K562 (cell line): ENCODE measurements around the gene SOHLH2. TPM values are rescaled to one million over a fixed set of nuclear protein-coding genes. Genes with fewer than 3 reads are reported as not detected.

Source experiments
- CEBPB ChIP-seq: fragments of 450-650 bp; IDR thresholded peaks from 2 replicates; pipeline ENCODE4 v1.6.1; 2016; ENCODE audit warnings: missing genetic modification characterization, missing compliant biosample characterization
- CUX1 ChIP-seq: fragments of 200-800 bp; sonication (Bioruptor generic); IDR thresholded peaks from 2 replicates; pipeline ENCODE4 v1.6.1; 2016; ENCODE audit warnings: missing genetic modification characterization, missing compliant biosample characterization
- L3MBTL2 ChIP-seq: fragments of 450-650 bp; IDR thresholded peaks from 2 replicates; pipeline ENCODE4 v1.6.1; 2016; ENCODE audit warnings: mild to moderate bottlenecking, moderate library complexity
- TEAD4 ChIP-seq, 2 experiments: sonication (generic) in 1 of 2; formaldehyde crosslinking in 1 of 2; IDR thresholded peaks; 2 replicates each; pipeline versions ENCODE4 v1.6.1 to v1.8.0; 2012 to 2022; ENCODE audit warnings: borderline replicate concordance in 1 of 2, inconsistent platforms in 1 of 2, low read length in 1 of 2, mild to moderate bottlenecking in 1 of 2, missing genetic modification reagents in 1 of 2
- XRCC3 ChIP-seq: fragments of 450-650 bp; IDR thresholded peaks from 2 replicates; pipeline ENCODE4 v1.6.1; 2017; ENCODE audit warnings: mild to moderate bottlenecking, moderate library complexity
- ZBTB11 ChIP-seq, 3 experiments: fragments of 200-800 bp in 1 of 3; fragments of 250-450 bp in 1 of 3; fragments of 450-650 bp in 1 of 3; sonication (Bioruptor Pico) in 1 of 3; sonication (Bioruptor generic) in 1 of 3; formaldehyde crosslinking in 1 of 3; IDR thresholded peaks; 2 replicates each; pipeline versions ENCODE4 v1.6.1 to v1.8.0; 2016 to 2022; ENCODE audit warnings: mild to moderate bottlenecking in 2 of 3, missing genetic modification characterization in 2 of 3, missing compliant biosample characterization in 1 of 3, moderate library complexity in 1 of 3
- ZFPM2 ChIP-seq: fragments of 250-450 bp; sonication (Bioruptor Pico); IDR thresholded peaks from 2 replicates; pipeline ENCODE4 v1.5.1; 2022; ENCODE audit warnings: mild to moderate bottlenecking
- ZNF140 ChIP-seq: fragments of 250-450 bp; sonication (Bioruptor Pico); IDR thresholded peaks from 2 replicates; pipeline ENCODE4 v1.8.0; 2021; ENCODE audit warnings: moderate library complexity, mild to moderate bottlenecking, inconsistent platforms
- ZNF232 ChIP-seq: sonication (generic); formaldehyde crosslinking; IDR thresholded peaks from 2 replicates; pipeline ENCODE4 v1.8.0; 2022; ENCODE audit warnings: mild to moderate bottlenecking, missing genetic modification reagents
- ZNF696 ChIP-seq: fragments of 250-450 bp; sonication (Bioruptor Pico); conservative IDR thresholded peaks from 2 replicates; pipeline ENCODE4 v1.4.0; 2020; ENCODE audit warnings: mild to moderate bottlenecking, moderate library complexity
- polyA plus RNA-seq, 8 experiments: library from polyadenylated mRNA; depleted of rRNA in 4 of 8; stranded (reverse) in 5 of 8; unstranded in 3 of 8; fragments of >200 nt; fragmentation: Nextera tagmentation in 2 of 8; fragmentation: Illumina TruSeq in 1 of 8; extraction: Ambion mirVana in 2 of 8; extraction: Trizol in 1 of 8; gene quantifications; 2 replicates each; pipeline versions ENCODE4 v1.2.1 to v1.2.3, GENCODE V29; 2011 to 2014; ENCODE audit warnings: inconsistent platforms in 1 of 8, missing spikeins in 1 of 8
- total RNA-seq, 7 experiments: library from RNA; depleted of rRNA in 6 of 7; stranded (reverse); fragments of >200 nt in 6 of 7; fragmentation: Illumina TruSeq in 2 of 7; extraction: Trizol in 2 of 7; gene quantifications; 2 replicates each; pipeline versions ENCODE4 v1.2.1 to v1.2.3, GENCODE V29; 2011 to 2021; ENCODE audit warnings: low replicate concordance in 1 of 7

The SOHLH2 gene
- total and polyA plus RNA-seq, 9 of the 15 experiments (the other 6 are each of a cell fraction or from before 2014, with no cell fraction given): 10.3 to 26.7 (median 17.0) TPM

GRCh38 chr13:36126491-36126890 is 87.9 kb downstream of the SOHLH2 start (continued):
- no peak for TF ChIP-seq ZBTB11 (CRISPR knock-in tag; IDR thresholded peaks at IDR 0.05)
- TF ChIP-seq L3MBTL2: no peak
- no peak for TF ChIP-seq ZNF232
- TF ChIP-seq CEBPB (tag): no peak
- no peak for TF ChIP-seq TEAD4 (IDR thresholded peaks at IDR 0.05; ENCODE audit: low read length)
- no peak for TF ChIP-seq TEAD4 (CRISPR knock-in tag; IDR thresholded peaks at IDR 0.05; ENCODE audit: borderline replicate concordance)
- no peak for TF ChIP-seq ZNF140 (CRISPR knock-in tag)
- no peak for TF ChIP-seq CUX1
- no peak for TF ChIP-seq ZNF696
- TF ChIP-seq ZFPM2 (CRISPR knock-in tag): no peak
- TF ChIP-seq XRCC3: no peak
